HEK293 (cell line): ENCODE data around the gene OR7C1.

Experiments used
- CTCF ChIA-PET: fragments of 350-600 bp; formaldehyde crosslinking; extraction: SDS; loops from one replicate; lab custom pipeline; 2021; ENCODE audit warnings: antibody characterized with exemption; lab: Yijun Ruan, JAX
- POLR2A ChIA-PET: fragments of 300-600 bp; formaldehyde crosslinking; extraction: SDS; loops from one replicate; lab custom pipeline; 2020; ENCODE audit warnings: antibody characterized with exemption, inconsistent platforms; lab: Yijun Ruan, JAX
- H3K27ac ChIP-seq: fragments of 200-500 bp; sonication (Bioruptor generic); 2 replicates; pipeline ENCODE4 v1.5.1; 2014; ENCODE audit warnings: low read depth, low read length, control low read depth, inconsistent platforms; ENCODE audit errors: extremely low read depth
- H3K36me3 ChIP-seq, 2 experiments: fragments of 200-500 bp in 1 of 2; sonication (Bioruptor generic) in 1 of 2; 1 replicate in 1 of 2; 2 replicates in 1 of 2; pipeline ENCODE4 v1.5.1; 2014 to 2017; ENCODE audit warnings: inconsistent platforms in 2 of 2, low read length in 2 of 2; ENCODE audit not compliant: control insufficient read depth in 2 of 2, insufficient read depth in 1 of 2
- H3K4me1 ChIP-seq: fragments of 200-500 bp; sonication (Bioruptor generic); 2 replicates; pipeline ENCODE4 v1.5.1; 2014; ENCODE audit warnings: mild to moderate bottlenecking, low read length, inconsistent platforms; ENCODE audit not compliant: control insufficient read depth, insufficient read depth
- H3K4me3 ChIP-seq: 2 replicates; pipeline ENCODE4 v1.5.1; 2011; ENCODE audit warnings: low read depth, mild to moderate bottlenecking, control low read depth, low read length, moderate library complexity
- H3K9me3 ChIP-seq: fragments of 200-500 bp; sonication (Bioruptor generic); 2 replicates; pipeline ENCODE4 v1.5.1; 2014; ENCODE audit warnings: low read depth, low read length, inconsistent platforms; ENCODE audit not compliant: control insufficient read depth, insufficient read depth
- HOXD13 ChIP-seq: sonication (generic); formaldehyde crosslinking; IDR thresholded peaks from 2 replicates; pipeline ENCODE4 v1.8.0; 2022; ENCODE audit warnings: missing genetic modification reagents, borderline replicate concordance
- OSR2 ChIP-seq: fragments of 450-650 bp; formaldehyde crosslinking; IDR thresholded peaks from 2 replicates; pipeline ENCODE4 v1.5.1; 2016; ENCODE audit warnings: missing biosample characterization, missing genetic modification characterization
- ZIC2 ChIP-seq: fragments of 450-650 bp; formaldehyde crosslinking; IDR thresholded peaks from 2 replicates; pipeline ENCODE4 v1.5.1; 2016; ENCODE audit warnings: missing biosample characterization, missing genetic modification characterization
- ZNF132 ChIP-seq: fragments of 450-650 bp; formaldehyde crosslinking; IDR thresholded peaks from 2 replicates; pipeline ENCODE4 v1.5.1; 2017; ENCODE audit warnings: missing biosample characterization, missing genetic modification characterization, borderline replicate concordance
- ZNF302 ChIP-seq: fragments of 450-650 bp; formaldehyde crosslinking; IDR thresholded peaks from 2 replicates; pipeline ENCODE4 v1.5.1; 2016; ENCODE audit warnings: missing biosample characterization, missing genetic modification characterization, low read depth
- ZNF391 ChIP-seq: fragments of 450-650 bp; formaldehyde crosslinking; IDR thresholded peaks from 2 replicates; pipeline ENCODE4 v1.5.1; 2016; ENCODE audit warnings: low read depth, missing biosample characterization, missing genetic modification characterization, borderline replicate concordance
- ZNF677 ChIP-seq: fragments of 450-650 bp; IDR thresholded peaks from 2 replicates; pipeline ENCODE4 v1.5.0; 2018; ENCODE audit warnings: missing biosample characterization, mild to moderate bottlenecking, missing genetic modification characterization, moderate library complexity
- ZNF830 ChIP-seq: fragments of 450-650 bp; IDR thresholded peaks from 2 replicates; pipeline ENCODE4 v1.5.0; 2018; ENCODE audit warnings: missing biosample characterization, missing genetic modification characterization, low read depth, mild to moderate bottlenecking, moderate library complexity
- ZSCAN16 ChIP-seq: fragments of 450-650 bp; formaldehyde crosslinking; IDR thresholded peaks from 2 replicates; pipeline ENCODE4 v1.5.1; 2016; ENCODE audit warnings: missing biosample characterization, missing genetic modification characterization
- TF ChIP-seq, protein P1 (sequence below): fragments of 450-650 bp; formaldehyde crosslinking; IDR thresholded peaks from 2 replicates; pipeline ENCODE4 v1.5.0; 2017; ENCODE audit warnings: missing biosample characterization, missing genetic modification characterization, borderline replicate concordance
- TF ChIP-seq, protein P2 (sequence below): fragments of 450-650 bp; formaldehyde crosslinking; IDR thresholded peaks from 2 replicates; pipeline ENCODE4 v1.5.1; 2016; ENCODE audit warnings: missing biosample characterization, missing genetic modification characterization
- TF ChIP-seq, protein P3 (sequence below): fragments of 450-650 bp; IDR thresholded peaks from 2 replicates; pipeline ENCODE4 v1.5.1; 2018; ENCODE audit warnings: missing biosample characterization, mild to moderate bottlenecking, missing genetic modification characterization
- TF ChIP-seq, protein P4 (sequence below): fragments of 450-650 bp; formaldehyde crosslinking; IDR thresholded peaks from 2 replicates; pipeline ENCODE4 v1.5.1; 2016; ENCODE audit warnings: missing biosample characterization, missing genetic modification characterization, low read depth
- TF ChIP-seq, protein P5 (sequence below): fragments of 450-650 bp; formaldehyde crosslinking; IDR thresholded peaks from 2 replicates; pipeline ENCODE4 v1.5.1; 2017; ENCODE audit warnings: missing biosample characterization, missing genetic modification characterization

OR7C1 gene

DNA sequence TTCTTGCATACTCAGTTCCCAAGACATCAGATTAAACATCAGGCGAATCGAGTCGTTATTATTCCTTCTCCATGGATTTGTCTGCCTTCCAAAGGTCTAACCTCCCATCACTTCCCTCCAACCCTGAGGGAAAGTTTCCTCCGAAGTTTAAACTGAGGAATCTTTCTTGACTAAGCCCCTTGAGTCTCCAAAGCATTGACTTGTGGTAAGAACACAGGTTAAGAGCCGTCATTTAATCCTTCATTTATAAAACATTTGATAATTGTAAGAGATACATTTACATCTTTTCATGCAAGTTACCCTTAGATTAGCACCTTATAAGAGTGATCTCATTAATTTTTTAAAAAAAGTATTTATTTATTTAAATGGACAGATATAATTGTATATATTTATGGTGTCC is 13.8 kb upstream of the OR7C1 start, which contains the start of gene OR7A10 (continued):
- TF ChIP-seq, protein P1, sequence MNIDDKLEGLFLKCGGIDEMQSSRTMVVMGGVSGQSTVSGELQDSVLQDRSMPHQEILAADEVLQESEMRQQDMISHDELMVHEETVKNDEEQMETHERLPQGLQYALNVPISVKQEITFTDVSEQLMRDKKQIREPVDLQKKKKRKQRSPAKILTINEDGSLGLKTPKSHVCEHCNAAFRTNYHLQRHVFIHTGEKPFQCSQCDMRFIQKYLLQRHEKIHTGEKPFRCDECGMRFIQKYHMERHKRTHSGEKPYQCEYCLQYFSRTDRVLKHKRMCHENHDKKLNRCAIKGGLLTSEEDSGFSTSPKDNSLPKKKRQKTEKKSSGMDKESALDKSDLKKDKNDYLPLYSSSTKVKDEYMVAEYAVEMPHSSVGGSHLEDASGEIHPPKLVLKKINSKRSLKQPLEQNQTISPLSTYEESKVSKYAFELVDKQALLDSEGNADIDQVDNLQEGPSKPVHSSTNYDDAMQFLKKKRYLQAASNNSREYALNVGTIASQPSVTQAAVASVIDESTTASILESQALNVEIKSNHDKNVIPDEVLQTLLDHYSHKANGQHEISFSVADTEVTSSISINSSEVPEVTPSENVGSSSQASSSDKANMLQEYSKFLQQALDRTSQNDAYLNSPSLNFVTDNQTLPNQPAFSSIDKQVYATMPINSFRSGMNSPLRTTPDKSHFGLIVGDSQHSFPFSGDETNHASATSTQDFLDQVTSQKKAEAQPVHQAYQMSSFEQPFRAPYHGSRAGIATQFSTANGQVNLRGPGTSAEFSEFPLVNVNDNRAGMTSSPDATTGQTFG, result no peak
- TF ChIP-seq, protein P2, sequence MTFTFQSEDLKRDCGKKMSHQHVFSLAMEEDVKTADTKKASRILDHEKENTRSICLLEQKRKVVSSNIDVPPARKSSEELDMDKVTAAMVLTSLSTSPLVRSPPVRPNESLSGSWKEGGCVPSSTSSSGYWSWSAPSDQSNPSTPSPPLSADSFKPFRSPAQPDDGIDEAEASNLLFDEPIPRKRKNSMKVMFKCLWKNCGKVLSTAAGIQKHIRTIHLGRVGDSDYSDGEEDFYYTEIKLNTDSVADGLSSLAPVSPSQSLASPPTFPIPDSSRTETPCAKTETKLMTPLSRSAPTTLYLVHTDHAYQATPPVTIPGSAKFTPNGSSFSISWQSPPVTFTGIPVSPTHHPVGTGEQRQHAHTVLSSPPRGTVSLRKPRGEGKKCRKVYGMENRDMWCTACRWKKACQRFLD (tag by site-specific recombination), result no peak
- TF ChIP-seq ZSCAN16, result no peak

DNA sequence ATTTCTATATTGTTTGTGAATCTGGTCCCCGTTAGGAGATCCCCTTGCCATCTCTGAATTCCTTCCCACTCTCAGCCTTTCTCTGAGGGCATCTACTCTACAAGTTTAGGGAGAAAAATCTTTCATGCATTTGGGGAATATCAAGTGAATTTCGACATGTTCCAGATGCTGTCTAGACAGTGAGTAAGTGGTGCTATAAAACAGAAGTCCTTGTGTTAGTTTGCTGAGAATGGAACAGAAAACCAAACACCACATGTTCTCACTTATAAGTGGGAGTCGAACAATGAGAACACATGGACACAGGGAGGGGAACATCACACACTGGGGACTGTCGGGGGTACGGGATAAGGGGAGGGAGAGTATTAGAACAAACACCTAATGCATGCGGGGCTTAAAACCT is 8.6 kb upstream of the OR7C1 start:
- ChIA-PET POLR2A (no interaction called here), CTCF (interaction anchor here (0.6 kb wide), 1 partner anchor 19 kb away, joined by 4 read pairs; no protein-coding TSS in a partner anchor)
- Histone ChIP-seq H3K9me3 (no peaks in the 10 kb centered on the region), H3K4me3 (no peak overlapping the region), H3K27ac (no peak overlapping the region), H3K4me1 (no peaks in the 10 kb centered on the region)
- TF ChIP-seq ZNF677 (no peak), ZNF132 (tag by site-specific recombination) (no peak), ZNF302 (tag by site-specific recombination) (no peak), OSR2 (no peak), ZNF391 (no peak)
- TF ChIP-seq, protein P3, sequence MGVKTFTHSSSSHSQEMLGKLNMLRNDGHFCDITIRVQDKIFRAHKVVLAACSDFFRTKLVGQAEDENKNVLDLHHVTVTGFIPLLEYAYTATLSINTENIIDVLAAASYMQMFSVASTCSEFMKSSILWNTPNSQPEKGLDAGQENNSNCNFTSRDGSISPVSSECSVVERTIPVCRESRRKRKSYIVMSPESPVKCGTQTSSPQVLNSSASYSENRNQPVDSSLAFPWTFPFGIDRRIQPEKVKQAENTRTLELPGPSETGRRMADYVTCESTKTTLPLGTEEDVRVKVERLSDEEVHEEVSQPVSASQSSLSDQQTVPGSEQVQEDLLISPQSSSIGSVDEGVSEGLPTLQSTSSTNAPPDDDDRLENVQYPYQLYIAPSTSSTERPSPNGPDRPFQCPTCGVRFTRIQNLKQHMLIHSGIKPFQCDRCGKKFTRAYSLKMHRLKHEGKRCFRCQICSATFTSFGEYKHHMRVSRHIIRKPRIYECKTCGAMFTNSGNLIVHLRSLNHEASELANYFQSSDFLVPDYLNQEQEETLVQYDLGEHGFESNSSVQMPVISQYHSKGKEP, result no peak
- TF ChIP-seq, all 188 proteins: peak for 0
- H3K36me3 ChIP-seq, result no peaks in the 10 kb centered on the region

DNA sequence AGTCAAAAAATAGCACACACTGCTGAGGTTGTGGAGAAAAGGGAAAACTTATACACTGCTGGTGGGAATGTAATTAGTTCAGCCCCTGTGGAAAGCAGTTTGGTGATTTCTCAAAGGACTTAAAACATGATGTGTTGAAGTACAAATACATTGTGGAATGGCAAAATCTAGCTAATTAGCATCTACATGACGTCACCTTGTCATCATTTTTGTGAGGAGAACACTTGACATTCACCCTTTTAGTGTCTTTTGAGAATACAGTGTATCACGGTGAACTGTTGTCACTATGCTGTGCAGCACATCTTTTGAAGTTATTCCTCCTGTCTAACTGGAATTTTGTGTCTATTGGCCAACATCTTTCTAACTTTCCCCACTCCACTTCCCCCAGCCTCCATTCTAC is 8.2 kb upstream of the OR7C1 start:
- POLR2A ChIA-PET, result no interaction called here
- Histone ChIP-seq H3K27ac (no peak overlapping the region), H3K4me1 (no peaks in the 10 kb centered on the region)
- TF ChIP-seq ZNF830 (no peak), ZIC2 (tag by site-specific recombination) (no peak), HOXD13 (no peak)
- TF ChIP-seq, protein P4, sequence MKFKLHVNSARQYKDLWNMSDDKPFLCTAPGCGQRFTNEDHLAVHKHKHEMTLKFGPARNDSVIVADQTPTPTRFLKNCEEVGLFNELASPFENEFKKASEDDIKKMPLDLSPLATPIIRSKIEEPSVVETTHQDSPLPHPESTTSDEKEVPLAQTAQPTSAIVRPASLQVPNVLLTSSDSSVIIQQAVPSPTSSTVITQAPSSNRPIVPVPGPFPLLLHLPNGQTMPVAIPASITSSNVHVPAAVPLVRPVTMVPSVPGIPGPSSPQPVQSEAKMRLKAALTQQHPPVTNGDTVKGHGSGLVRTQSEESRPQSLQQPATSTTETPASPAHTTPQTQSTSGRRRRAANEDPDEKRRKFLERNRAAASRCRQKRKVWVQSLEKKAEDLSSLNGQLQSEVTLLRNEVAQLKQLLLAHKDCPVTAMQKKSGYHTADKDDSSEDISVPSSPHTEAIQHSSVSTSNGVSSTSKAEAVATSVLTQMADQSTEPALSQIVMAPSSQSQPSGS (tag by site-specific recombination), result peak; percentile 80
- TF ChIP-seq, protein P5, sequence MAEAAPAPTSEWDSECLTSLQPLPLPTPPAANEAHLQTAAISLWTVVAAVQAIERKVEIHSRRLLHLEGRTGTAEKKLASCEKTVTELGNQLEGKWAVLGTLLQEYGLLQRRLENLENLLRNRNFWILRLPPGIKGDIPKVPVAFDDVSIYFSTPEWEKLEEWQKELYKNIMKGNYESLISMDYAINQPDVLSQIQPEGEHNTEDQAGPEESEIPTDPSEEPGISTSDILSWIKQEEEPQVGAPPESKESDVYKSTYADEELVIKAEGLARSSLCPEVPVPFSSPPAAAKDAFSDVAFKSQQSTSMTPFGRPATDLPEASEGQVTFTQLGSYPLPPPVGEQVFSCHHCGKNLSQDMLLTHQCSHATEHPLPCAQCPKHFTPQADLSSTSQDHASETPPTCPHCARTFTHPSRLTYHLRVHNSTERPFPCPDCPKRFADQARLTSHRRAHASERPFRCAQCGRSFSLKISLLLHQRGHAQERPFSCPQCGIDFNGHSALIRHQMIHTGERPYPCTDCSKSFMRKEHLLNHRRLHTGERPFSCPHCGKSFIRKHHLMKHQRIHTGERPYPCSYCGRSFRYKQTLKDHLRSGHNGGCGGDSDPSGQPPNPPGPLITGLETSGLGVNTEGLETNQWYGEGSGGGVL (tag by site-specific recombination), result no peak
- TF ChIP-seq, all 188 proteins: peak for 1
- H3K4me3 ChIP-seq, result no peak overlapping the region
- H3K9me3 ChIP-seq, result no peaks in the 10 kb centered on the region
- no peaks in the 10 kb centered on the region for H3K36me3 ChIP-seq
- CTCF ChIA-PET, result interaction anchor here (0.6 kb wide), 1 partner anchor 20 kb away, joined by 4 read pairs; no protein-coding TSS in a partner anchor
